Measurements from ENCODE around the gene MCCC1.

The MCCC1 gene

DNA sequence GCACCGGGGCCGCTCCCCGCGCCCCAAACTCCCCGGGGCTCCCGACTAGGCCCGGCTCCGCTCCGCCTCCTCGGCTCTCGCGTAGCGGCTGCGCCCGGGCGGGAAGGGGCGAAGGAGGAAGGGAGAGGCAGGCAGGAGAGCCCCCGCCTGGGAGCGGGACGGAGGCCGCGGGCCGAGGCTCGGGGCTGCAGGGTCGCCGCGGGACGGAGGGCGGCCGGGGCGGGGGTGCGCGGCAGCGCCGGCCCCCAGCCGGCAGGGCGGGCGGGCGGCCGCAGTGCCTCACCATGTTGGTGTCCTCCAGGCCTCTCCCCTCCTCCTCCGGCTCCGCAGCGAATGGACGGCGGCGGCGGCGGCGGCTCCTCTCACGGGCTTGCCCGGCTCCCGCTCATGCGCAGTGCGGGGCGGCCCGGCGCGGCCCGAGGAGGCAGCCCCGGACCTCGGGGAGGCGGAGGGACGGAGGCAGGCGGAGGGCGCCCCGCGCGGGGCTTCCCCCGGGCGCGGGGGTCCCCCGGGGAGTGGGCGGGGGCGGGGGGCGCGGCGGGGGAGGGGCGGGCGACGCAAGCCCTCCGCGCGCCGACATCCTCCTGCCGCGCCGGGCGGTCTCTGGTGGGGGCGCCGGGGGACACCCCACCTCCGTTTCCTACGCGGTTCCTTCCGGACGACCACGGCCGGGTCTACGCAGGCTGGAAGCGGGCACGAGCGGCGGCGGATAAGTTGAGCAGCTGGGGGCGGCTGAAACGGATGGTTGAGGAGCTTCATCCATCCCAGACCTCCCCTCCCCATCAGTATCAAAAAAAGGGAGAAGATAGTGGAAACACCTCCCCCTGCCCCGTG, 118.9 kb downstream of the MCCC1 start, which contains the start of gene DCUN1D1:
TSS of gene DCUN1D1 (minus strand) at position 335 of the 834 bp plus-strand sequence. CDS start at position 286, 49 bp downstream.
- peak; percentile 90 to 91 for DNase-seq

- peak; percentile 13 to 28 for DNase-seq
Observed at GRCh38 chr3:182979674-182980191, 119.6 kb downstream of the MCCC1 start.

- no peak for DNase-seq
Observed at GRCh38 chr3:182979103-182979673, 120.1 kb downstream of the MCCC1 start.

DNA sequence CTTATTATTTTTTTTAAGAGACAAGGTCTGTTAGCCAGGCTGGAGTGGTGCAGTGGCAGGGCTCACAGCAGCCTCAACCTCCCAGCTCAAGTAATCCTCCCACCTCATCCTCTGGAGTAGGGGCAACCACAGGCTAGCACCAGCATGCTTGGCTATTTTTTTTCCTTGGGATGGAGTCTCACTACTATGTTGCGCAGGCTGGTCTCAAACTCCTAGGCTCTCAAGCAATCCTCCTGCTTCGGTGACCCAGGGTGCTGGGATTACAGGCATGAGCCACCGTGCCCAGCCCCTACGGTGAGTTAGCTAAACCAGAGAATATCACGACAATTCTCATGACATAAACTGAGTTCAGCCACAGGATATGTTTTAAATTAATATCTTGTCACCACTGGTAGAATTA, 120.9 kb downstream of the MCCC1 start:
- no peak for DNase-seq

DNA sequence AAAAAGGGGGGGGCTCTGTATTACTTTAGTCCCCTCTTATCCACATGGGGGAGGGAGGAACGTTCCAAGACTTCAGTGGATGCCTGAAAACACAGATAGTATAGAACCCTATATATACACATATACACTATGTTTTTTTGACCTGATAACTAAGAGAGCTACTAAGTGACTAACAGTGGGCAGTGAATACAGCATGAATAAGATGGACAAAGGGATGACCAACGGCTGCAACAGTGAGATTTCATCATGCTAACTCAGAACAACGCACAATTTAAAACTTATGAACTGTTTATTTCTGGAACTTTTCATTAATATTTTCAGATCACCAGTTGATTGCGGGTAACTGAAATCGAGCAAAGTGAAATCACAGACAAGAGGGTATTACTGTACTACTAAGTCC, 126.2 kb downstream of the MCCC1 start:
- DNase-seq, result no peak

- no peak for DNase-seq
Observed at GRCh38 chr3:182972387-182972786, 126.9 kb downstream of the MCCC1 start.

DNA sequence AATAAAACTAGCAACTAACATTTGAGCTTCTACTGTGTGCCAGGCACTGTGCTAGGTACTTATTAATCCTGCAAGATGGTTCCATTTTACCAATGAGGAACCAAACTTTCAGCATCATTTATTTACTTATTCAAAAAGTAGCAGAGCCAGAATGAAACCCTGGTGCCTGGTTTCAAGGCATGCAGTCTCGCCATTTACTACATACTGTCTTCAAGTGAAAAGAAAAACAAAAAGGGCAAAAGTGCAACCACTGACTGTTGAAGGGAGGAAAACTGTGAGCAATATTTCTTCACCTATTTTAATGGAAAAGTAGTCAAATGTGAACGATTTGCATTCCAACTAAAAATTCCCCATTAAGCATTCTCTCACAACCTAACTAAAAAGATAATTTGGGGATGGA, 127.7 kb downstream of the MCCC1 start:
- DNase-seq, result no peak

GRCh38 chr3:182970811-182971418, 128.4 kb downstream of the MCCC1 start:
- no peak for DNase-seq

- no peak for DNase-seq
Observed at GRCh38 chr3:182969853-182970252, 129.4 kb downstream of the MCCC1 start.

GRCh38 chr3:182969277-182969676, 130.0 kb downstream of the MCCC1 start:
- no peak for DNase-seq

DNA sequence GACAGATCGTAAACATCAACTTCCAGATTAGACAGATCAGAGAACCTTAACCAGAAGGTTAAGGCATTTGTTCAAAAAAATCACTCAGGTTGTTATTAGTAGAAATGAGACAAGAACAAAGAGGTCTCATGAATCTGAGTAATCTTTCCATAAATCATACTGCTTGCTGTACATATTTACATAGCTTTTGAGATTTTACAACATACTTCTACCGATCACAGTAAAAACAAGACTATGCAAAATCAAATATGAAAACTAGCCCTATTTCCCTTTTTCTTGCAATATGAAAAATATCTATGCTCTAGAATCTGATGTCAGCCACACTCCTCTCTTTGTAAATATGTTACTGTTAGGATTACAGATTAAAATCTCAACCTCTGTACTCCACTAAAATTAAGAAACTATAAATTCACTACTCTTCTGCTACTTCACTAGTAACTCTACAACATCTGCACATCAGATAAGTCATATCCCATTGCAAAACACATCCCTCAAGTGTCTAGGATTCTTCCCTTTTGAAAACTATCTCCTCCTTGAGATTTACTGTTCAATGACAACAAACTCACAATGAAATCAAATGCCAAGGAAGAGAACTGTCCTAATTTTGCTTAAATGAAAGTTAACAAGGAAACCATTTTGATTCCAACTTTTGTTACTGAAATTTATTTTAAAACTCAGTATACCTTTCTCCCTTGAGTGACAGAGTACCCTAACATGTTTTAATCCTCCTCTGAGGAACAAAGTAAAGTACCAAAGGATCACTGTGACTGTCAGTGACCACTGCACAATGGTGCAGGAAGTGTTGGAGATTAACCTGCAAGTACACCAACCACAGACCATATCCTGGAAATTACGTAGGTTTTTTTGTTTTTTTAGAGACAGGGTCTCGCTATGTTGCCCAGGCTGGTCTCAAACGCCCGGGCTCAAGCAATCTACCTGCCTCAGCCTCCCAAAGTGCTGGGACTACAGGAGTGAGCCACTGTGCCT, 131.8 kb downstream of the MCCC1 start:
- DNase-seq, result peak in 1 of 2 donors; percentile 37

GRCh38 chr3:182965861-182966366, 133.4 kb downstream of the MCCC1 start:
- no peak for DNase-seq
